Measurements from ENCODE around the gene LCN6. TPM values are rescaled to one million over a fixed set of nuclear protein-coding genes. Genes with fewer than 3 reads are reported as not detected.
"Not testable (repeated sequence)": the region's sequence is repeated elsewhere in the genome, so short reads cannot be mapped to it uniquely, and the experiment has no call there.

Gene LCN6
- polyA plus RNA-seq, 3 donors: not detected

DNA sequence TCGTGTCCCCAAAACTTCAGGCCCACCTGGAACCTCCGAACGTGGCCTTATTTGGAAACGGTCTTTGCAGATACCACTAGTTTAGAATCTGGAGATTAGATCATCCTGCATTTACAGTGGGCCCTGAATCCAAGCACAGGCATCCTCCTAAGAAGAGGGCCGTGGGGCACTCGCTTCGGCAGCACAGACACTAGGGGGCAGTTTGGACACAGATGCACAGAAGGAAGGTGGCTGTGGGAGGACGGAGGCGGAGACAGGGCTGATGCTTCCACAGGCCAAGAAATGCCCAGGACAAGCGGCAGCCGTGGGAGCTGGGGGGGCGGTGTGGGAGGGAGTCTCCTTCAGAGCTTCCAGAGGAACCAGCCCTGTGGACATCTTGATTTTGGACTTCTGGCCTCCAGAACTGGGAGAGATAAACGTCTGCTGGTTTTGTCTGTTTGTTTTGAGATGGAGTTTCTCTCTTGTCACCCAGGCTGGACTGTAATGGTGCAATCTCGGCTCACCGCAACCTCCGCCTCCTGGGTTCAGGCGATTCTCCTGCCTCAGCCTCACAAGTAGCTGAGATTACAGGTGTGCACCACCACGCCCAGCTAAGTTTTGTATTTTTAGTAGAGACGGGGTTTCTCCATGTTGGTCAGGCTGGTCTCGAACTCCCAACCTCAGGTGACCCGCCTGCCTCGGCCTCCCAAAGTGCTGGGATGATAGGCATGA lies 12.7 kb upstream of the LCN6 start:
- H3K36me3 ChIP-seq (replicated peaks in 1 of 2; ENCODE audit: control insufficient read depth in 1 of 2, insufficient read depth in 2 of 2, low read length in 2 of 2); H3K4me1 Mint-ChIP-seq; H3K4me2 ChIP-seq (replicated peaks; ENCODE audit: extremely low read depth, low read length, poor library complexity, severe bottlenecking); H2AFZ ChIP-seq (ENCODE audit: insufficient read depth, low read depth, low read length, poor library complexity, severe bottlenecking); intact Hi-C loops (cut with micrococcal nuclease); H4K20me1 ChIP-seq (ENCODE audit: insufficient read depth, low read length); H3K79me2 ChIP-seq (ENCODE audit: insufficient read depth, low read length); H3K27me3 ChIP-seq (ENCODE audit: control insufficient read depth in 2 of 2, insufficient read depth in 2 of 2, low read length in 2 of 2); H3K4me1 ChIP-seq (ENCODE audit: control insufficient read depth in 1 of 2, insufficient read depth in 2 of 2, low read length in 2 of 2); H3K36me3 Mint-ChIP-seq; H3K4me3 ChIP-seq (replicated peaks in 1 of 3; ENCODE audit: low read depth in 2 of 3, low read length in 3 of 3); H3K4me3 Mint-ChIP-seq; H3K9ac ChIP-seq (ENCODE audit: insufficient read depth, low read length, poor library complexity, severe bottlenecking); H3K27ac ChIP-seq (ENCODE audit: low read depth in 1 of 2, low read length in 2 of 2); H3K9me3 ChIP-seq (replicated peaks in 1 of 2; ENCODE audit: control insufficient read depth in 1 of 2, insufficient read depth in 1 of 2, low read length in 2 of 2): not testable (repeated sequence)
- Mint-ChIP-seq H3K27ac (peak overlapping the region in 1 of 7 donors; percentile 3), H3K27me3 (ENCODE audit: low read depth in 3 of 3) (peaks cover 2 to 13% (median 11%) of the 10 kb centered on the region in 3 donors), H3K9me3 (peaks cover 3 to 11% (median 9%) of the 10 kb centered on the region in 7 donors)
- TF ChIP-seq, protein P1, sequence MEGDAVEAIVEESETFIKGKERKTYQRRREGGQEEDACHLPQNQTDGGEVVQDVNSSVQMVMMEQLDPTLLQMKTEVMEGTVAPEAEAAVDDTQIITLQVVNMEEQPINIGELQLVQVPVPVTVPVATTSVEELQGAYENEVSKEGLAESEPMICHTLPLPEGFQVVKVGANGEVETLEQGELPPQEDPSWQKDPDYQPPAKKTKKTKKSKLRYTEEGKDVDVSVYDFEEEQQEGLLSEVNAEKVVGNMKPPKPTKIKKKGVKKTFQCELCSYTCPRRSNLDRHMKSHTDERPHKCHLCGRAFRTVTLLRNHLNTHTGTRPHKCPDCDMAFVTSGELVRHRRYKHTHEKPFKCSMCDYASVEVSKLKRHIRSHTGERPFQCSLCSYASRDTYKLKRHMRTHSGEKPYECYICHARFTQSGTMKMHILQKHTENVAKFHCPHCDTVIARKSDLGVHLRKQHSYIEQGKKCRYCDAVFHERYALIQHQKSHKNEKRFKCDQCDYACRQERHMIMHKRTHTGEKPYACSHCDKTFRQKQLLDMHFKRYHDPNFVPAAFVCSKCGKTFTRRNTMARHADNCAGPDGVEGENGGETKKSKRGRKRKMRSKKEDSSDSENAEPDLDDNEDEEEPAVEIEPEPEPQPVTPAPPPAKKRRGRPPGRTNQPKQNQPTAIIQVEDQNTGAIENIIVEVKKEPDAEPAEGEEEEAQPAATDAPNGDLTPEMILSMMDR (IDR thresholded peaks at IDR 0.05): peak; percentile 58
- DNase-seq: peak in 1 of 3 donors; percentile 6
- WGBS (ENCODE audit: insufficient coverage): 53% methylated on average over 20 of the region's 22 CpGs

DNA sequence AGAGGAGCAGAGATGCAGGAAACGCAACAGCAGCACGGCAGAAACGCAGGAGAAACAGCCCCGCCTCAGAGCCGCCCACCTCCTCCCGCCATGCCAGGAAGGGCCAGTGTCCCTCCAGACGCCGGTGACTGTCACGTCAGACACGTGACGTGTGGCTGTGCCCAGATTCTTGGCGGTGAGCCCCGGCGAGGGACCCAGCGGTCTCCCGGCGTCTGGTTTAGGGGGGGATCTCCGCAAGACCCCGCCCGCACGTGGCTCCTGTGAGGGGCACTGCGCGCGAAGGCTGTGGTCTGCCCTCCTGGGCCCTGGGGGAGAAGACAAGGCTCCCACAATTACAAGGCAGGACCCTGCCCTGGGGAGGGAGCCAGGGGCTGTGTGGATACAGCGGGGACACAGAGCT lies 12.1 kb upstream of the LCN6 start:
- no peak overlapping the region for H3K27ac Mint-ChIP-seq
- peaks cover 5% of the 10 kb centered on the region for H3K4me1 Mint-ChIP-seq
- H3K79me2 ChIP-seq (ENCODE audit: insufficient read depth, low read length): no peaks in the 10 kb centered on the region
- no peak overlapping the region for H3K4me3 ChIP-seq (replicated peaks in 1 of 3; ENCODE audit: low read depth in 2 of 3, low read length in 3 of 3)
- H2AFZ ChIP-seq (ENCODE audit: insufficient read depth, low read depth, low read length, poor library complexity, severe bottlenecking): no peak overlapping the region
- no peaks in the 10 kb centered on the region for H3K4me1 ChIP-seq (ENCODE audit: control insufficient read depth in 1 of 2, insufficient read depth in 2 of 2, low read length in 2 of 2)
- H3K9me3 Mint-ChIP-seq: peaks cover 9 to 17% (median 14%) of the 10 kb centered on the region in 7 donors
- 79% methylated on average over 24 of the region's 25 CpGs for WGBS (ENCODE audit: insufficient coverage)
- no peak overlapping the region for H3K4me2 ChIP-seq (replicated peaks; ENCODE audit: extremely low read depth, low read length, poor library complexity, severe bottlenecking)
- no peak overlapping the region for H3K27ac ChIP-seq (ENCODE audit: low read depth in 1 of 2, low read length in 2 of 2)
- H3K4me3 Mint-ChIP-seq: no peak overlapping the region
- no peaks in the 10 kb centered on the region for H3K27me3 ChIP-seq (ENCODE audit: control insufficient read depth in 2 of 2, insufficient read depth in 2 of 2, low read length in 2 of 2)
- DNase-seq: no peak
- intact Hi-C loops (cut with micrococcal nuclease): no loop called here
- peaks cover 9 to 12% of the 10 kb centered on the region in 2 donors for H3K9me3 ChIP-seq (replicated peaks in 1 of 2; ENCODE audit: control insufficient read depth in 1 of 2, insufficient read depth in 1 of 2, low read length in 2 of 2)
- H3K27me3 Mint-ChIP-seq (ENCODE audit: low read depth in 3 of 3): peaks cover 0 to 13% (median 12%) of the 10 kb centered on the region in 3 donors
- no peak overlapping the region for H3K9ac ChIP-seq (ENCODE audit: insufficient read depth, low read length, poor library complexity, severe bottlenecking)
- no peaks in the 10 kb centered on the region for H4K20me1 ChIP-seq (ENCODE audit: insufficient read depth, low read length)
- TF ChIP-seq, protein P1 (IDR thresholded peaks at IDR 0.05): no peak
- no peaks in the 10 kb centered on the region for H3K36me3 ChIP-seq (replicated peaks in 1 of 2; ENCODE audit: control insufficient read depth in 1 of 2, insufficient read depth in 2 of 2, low read length in 2 of 2)
- H3K36me3 Mint-ChIP-seq: peaks cover 0 to 4% of the 10 kb centered on the region in 2 donors

Data from CD14-positive monocyte (primary cell).